GM10266 (cell line): Measurements from ENCODE around the gene AQP10.
"Not testable (repeated sequence)": the region's sequence is repeated elsewhere in the genome, so short reads cannot be mapped to it uniquely, and the experiment has no call there.

Experiments used
- DNase-seq: peaks from one replicate; pipeline ENCODE4 v3.0.0; 2012; ENCODE audit errors: extremely low spot score
- CTCF ChIP-seq: IDR thresholded peaks from 2 replicates; pipeline ENCODE4 v1.5.1; 2012; ENCODE audit warnings: mild to moderate bottlenecking, low read depth; ENCODE audit not compliant: control insufficient read depth, insufficient read depth; ENCODE audit errors: missing control alignments

AQP10 gene, protein sequence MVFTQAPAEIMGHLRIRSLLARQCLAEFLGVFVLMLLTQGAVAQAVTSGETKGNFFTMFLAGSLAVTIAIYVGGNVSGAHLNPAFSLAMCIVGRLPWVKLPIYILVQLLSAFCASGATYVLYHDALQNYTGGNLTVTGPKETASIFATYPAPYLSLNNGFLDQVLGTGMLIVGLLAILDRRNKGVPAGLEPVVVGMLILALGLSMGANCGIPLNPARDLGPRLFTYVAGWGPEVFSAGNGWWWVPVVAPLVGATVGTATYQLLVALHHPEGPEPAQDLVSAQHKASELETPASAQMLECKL

GRCh38 chr1:154320882-154321608 lies at the start of gene AQP10:
TSS of gene AQP10 (plus strand) at chr1:154321093. CDS start at chr1:154321156, 63 bp downstream.
- no peak for TF ChIP-seq CTCF
- DNase-seq: no peak

DNA sequence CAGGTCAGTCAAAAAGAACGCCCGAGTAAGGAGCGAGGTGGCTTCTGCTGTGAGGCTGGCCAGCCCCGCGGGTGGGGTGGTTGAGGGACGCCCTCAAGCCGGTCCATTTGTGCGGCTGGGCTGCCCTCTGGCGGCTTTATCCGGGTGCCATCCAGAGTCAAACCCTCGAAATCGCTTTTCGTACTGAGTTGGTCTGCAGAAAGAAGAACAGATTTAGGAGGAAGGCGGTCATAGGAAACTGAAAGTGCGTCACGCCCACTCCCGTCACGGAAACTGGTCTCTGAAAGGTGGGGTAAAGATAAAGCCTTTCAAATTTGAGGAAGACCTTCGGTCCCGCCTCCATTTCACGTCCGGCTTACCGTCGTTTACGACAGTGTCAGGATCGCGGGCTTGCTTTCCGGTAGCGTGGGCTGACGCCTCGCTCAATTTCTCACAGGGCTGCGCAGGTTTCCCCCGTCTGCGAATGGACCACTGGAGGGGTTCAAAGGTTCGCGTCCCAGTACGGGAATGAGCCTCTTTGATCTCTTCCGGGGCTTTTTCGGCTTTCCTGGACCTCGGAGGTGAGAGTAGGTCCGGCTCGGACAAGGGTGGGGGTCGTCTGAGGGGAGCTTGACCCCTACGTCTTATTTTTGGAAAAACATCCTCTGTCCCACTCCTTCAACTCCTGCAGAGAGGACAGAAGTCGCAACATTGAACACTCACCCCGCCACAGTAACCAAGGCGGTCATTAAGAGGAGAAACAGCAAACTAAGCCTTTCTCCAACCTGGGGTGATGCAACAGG lies 48.5 kb upstream of the AQP10 start, which contains the start of gene HAX1:
TSS of gene HAX1 (plus strand) at position 413 of the 782 bp plus-strand sequence. CDS start at position 508, 95 bp downstream.
- peak; percentile 93 for DNase-seq
- TF ChIP-seq CTCF: peak; percentile 88

GRCh38 chr1:154272999-154273563 lies 47.8 kb upstream of the AQP10 start:
- TF ChIP-seq CTCF: no peak
- no peak for DNase-seq

DNA sequence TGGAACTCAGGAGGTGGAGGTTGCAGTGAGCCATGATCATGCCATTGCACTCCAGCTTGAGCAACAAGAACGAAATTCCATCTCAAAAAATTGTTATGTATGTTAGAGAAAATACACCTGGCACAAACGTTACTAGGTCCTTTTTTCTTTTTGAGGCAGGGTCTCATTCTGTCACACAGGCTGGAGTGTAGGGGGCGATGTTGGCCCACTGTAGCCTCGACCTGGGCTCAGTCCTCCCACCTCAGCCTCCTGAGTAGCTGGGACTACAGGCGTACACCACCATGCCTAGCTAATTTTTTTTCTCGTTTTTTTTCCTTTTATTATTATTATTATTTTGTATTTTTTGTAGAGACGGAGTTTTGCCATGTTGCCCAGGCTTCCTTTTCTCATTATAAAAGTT lies 44.1 kb upstream of the AQP10 start:
- no peak for DNase-seq
- peak; percentile 45 for TF ChIP-seq CTCF

DNA sequence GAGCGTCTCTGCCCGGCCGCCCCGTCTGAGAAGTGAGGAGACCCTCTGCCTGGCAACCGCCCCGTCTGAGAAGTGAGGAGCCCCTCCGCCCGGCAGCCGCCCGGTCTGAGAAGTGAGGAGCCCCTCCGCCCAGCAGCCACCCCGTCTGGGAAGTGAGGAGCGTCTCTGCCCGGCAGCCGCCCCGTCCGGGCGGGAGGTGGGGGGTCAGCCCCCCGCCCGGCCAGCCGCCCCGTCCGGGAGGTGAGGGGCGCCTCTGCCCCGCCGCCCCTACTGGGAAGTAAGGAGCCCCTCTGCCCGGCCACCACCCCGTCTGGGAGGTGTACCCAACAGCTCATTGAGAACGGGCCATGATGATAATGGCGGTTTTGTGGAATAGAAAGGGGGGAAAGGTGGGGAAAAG lies 33.3 kb upstream of the AQP10 start:
- DNase-seq: not testable (repeated sequence)

GRCh38 chr1:154288661-154289060 lies 32.2 kb upstream of the AQP10 start:
- DNase-seq: no peak
- no peak for TF ChIP-seq CTCF

DNA sequence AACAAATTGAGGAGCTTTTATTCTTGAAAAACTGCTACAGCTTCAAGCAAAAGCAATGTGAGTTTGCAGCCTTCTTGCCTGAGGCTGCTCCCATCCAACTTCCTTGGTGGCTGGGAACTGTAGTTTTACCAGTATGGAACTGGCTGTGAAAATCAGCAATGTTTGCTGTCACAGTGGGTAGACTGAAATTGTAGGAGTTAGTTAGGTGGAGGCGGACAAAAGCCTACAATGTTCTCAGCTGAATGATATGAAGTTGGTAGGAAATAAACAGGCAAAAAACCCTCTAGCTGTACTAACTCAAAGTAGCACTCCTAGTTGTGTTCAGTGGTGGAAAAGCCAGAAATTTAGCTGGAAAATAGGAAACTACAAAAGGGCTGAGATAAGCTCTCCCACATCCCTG lies 30.0 kb upstream of the AQP10 start:
- no peak for DNase-seq
- TF ChIP-seq CTCF: no peak
